SK-N-SH (cell line): ENCODE measurements around the gene TP53AIP1. TPM values are rescaled to one million over a fixed set of nuclear protein-coding genes. Genes with fewer than 3 reads are reported as not detected.
A peak's percentile ranks its signal among the peaks of the same experiment; 100 is the strongest.

ENCODE experiments used
- CTCF ChIA-PET: fragments of 300-600, 350-600 bp; formaldehyde crosslinking; extraction: SDS; loops from one replicate; lab custom pipeline; 2021; lab: Yijun Ruan, JAX
- POLR2A ChIA-PET: fragments of 350-600 bp; sonication (Branson Sonifier 250); formaldehyde crosslinking; extraction: SDS; loops from one replicate; lab custom pipeline; 2020; ENCODE audit warnings: antibody characterized with exemption, inconsistent platforms; lab: Yijun Ruan, JAX
- DNase-seq: peaks from one replicate; pipeline ENCODE4 v3.0.0; 2012
- H2AFZ ChIP-seq: fragments of 200-600 bp; sonication (generic); 2 replicates; pipeline ENCODE4 v1.8.1; 2016; ENCODE audit warnings: antibody characterized with exemption, mild to moderate bottlenecking, low read depth
- H3F3A ChIP-seq: fragments of 200-600 bp; sonication (generic); replicated peaks from 2 replicates; pipeline ENCODE3; 2016; ENCODE audit warnings: antibody characterized with exemption, mild to moderate bottlenecking; ENCODE audit not compliant: insufficient read depth
- H3K27ac ChIP-seq, 2 experiments: fragments of 200-500 bp in 1 of 2; fragments of 200-600 bp in 1 of 2; sonication (Bioruptor generic) in 1 of 2; sonication (generic), shearing (Covaris generic) in 1 of 2; 2 replicates each; pipeline versions ENCODE4 v1.5.1 to v1.6.1; 2014 to 2016; ENCODE audit warnings: low read depth in 2 of 2, inconsistent platforms in 1 of 2, low read length in 1 of 2, mild to moderate bottlenecking in 1 of 2, mixed read lengths in 1 of 2
- H3K27me3 ChIP-seq: fragments of 200-600 bp; sonication (generic), shearing (Covaris generic); 2 replicates; pipeline ENCODE4 v1.6.1; 2016; ENCODE audit warnings: mixed run types; ENCODE audit not compliant: insufficient read depth
- H3K36me3 ChIP-seq, 2 experiments: fragments of 200-500 bp in 1 of 2; fragments of 200-600 bp in 1 of 2; sonication (Bioruptor generic) in 1 of 2; sonication (generic) in 1 of 2; replicated peaks in 1 of 2; 2 replicates each; pipeline versions ENCODE3 to v1.5.1; 2014 to 2016; ENCODE audit warnings: low read length in 1 of 2, mild to moderate bottlenecking in 1 of 2; ENCODE audit not compliant: insufficient read depth in 2 of 2, control insufficient read depth in 1 of 2
- H3K4me1 ChIP-seq, 2 experiments: fragments of 200-500 bp in 1 of 2; fragments of 200-600 bp in 1 of 2; sonication (Bioruptor generic) in 1 of 2; sonication (generic), shearing (Covaris generic) in 1 of 2; 2 replicates each; pipeline versions ENCODE4 v1.5.1 to v1.6.1; 2014 to 2016; ENCODE audit warnings: low read depth in 1 of 2, low read length in 1 of 2, mixed run types in 1 of 2; ENCODE audit not compliant: insufficient read depth in 2 of 2, control insufficient read depth in 1 of 2
- H3K4me2 ChIP-seq: fragments of 200-600 bp; sonication (generic), shearing (Covaris generic); 2 replicates; pipeline ENCODE4 v1.6.1; 2017; ENCODE audit warnings: mixed run types
- H3K4me3 ChIP-seq, 2 experiments: fragments of 200-500 bp in 1 of 2; fragments of 200-600 bp in 1 of 2; sonication (Bioruptor generic) in 1 of 2; sonication (generic), shearing (Covaris generic) in 1 of 2; 2 replicates each; pipeline versions ENCODE4 v1.5.1 to v1.8.1; 2014 to 2016; ENCODE audit warnings: low read depth in 2 of 2, inconsistent platforms in 1 of 2, low read length in 1 of 2, mild to moderate bottlenecking in 1 of 2, mixed read lengths in 1 of 2, moderate library complexity in 1 of 2
- H3K79me2 ChIP-seq: fragments of 200-600 bp; sonication (generic); 2 replicates; pipeline ENCODE4 v1.8.1; 2017; ENCODE audit warnings: mild to moderate bottlenecking; ENCODE audit not compliant: insufficient read depth
- H3K9ac ChIP-seq: fragments of 200-600 bp; sonication (generic); 2 replicates; pipeline ENCODE4 v1.6.1; 2017; ENCODE audit warnings: mixed run types
- H3K9me2 ChIP-seq: fragments of 200-600 bp; sonication (generic); 2 replicates; pipeline ENCODE4 v1.6.1; 2017; ENCODE audit warnings: mixed run types
- H3K9me3 ChIP-seq: fragments of 200-600 bp; sonication (generic); 2 replicates; pipeline ENCODE4 v1.6.1; 2017; ENCODE audit warnings: mixed run types, mild to moderate bottlenecking, moderate library complexity
- H4K20me1 ChIP-seq: fragments of 200-600 bp; sonication (generic); 2 replicates; pipeline ENCODE4 v1.6.1; 2017; ENCODE audit warnings: mild to moderate bottlenecking, mixed run types; ENCODE audit not compliant: insufficient read depth
- RAD21 ChIP-seq: IDR thresholded peaks from 2 replicates; pipeline ENCODE4 v1.6.1; 2012; ENCODE audit warnings: mild to moderate bottlenecking, low read length
- RFX5 ChIP-seq: IDR thresholded peaks from 2 replicates; pipeline ENCODE4 v1.6.1; 2012; ENCODE audit warnings: mild to moderate bottlenecking, improper control_type of control experiment, low read length
- SMC3 ChIP-seq: IDR thresholded peaks from 2 replicates; pipeline ENCODE4 v1.6.1; 2012; ENCODE audit warnings: low read depth, low read length, improper control_type of control experiment
- WGBS: methylation state at CpG from one replicate; pipeline ENCODE4 v1.1.6; 2017; ENCODE audit warnings: low lambda C conversion rate; 5-methylcytosine and 5-hydroxymethylcytosine counted together
- polyA plus RNA-seq, 3 experiments: library from polyadenylated mRNA; depleted of rRNA; stranded (reverse); fragments of >200 nt; gene quantifications; 2 replicates each; pipeline ENCODE4 v1.2.3, GENCODE V29; 2012
- TF ChIP-seq, protein P1 (sequence below): fragments of 200-600 bp; sonication (generic); IDR thresholded peaks from 2 replicates; pipeline ENCODE4 v1.6.1; 2017; ENCODE audit warnings: antibody characterized with exemption, mild to moderate bottlenecking, moderate library complexity

Gene TP53AIP1
- polyA plus RNA-seq, 1 of the 3 experiments (the other 2 are of a cell fraction): 0.05 TPM

GRCh38 chr11:128886406-128887124 is 56.1 kb downstream of the TP53AIP1 start:
- Histone ChIP-seq H3K27ac (no peak overlapping the region), H2AFZ (no peak overlapping the region), H4K20me1 (no peaks in the 10 kb centered on the region), H3K79me2 (no peaks in the 10 kb centered on the region), H3F3A (no peaks in the 10 kb centered on the region), H3K9ac (no peak overlapping the region), H3K9me3 (no peaks in the 10 kb centered on the region), H3K4me1 (peaks cover 0 to 11% of the 10 kb centered on the region in 2 experiments; a peak in 1 of 4 replicates), H3K4me2 (no peak overlapping the region), H3K9me2 (no peaks in the 10 kb centered on the region), H3K4me3 (no peak overlapping the region), H3K36me3 (no peaks in the 10 kb centered on the region), H3K27me3 (peaks cover 17% of the 10 kb centered on the region; the same call in 1 of the 2 replicates)
- peak; percentile 52; the same call in 1 of the 2 replicates for TF ChIP-seq SMC3
- peak; percentile 64 for TF ChIP-seq RAD21
- TF ChIP-seq, protein P1, sequence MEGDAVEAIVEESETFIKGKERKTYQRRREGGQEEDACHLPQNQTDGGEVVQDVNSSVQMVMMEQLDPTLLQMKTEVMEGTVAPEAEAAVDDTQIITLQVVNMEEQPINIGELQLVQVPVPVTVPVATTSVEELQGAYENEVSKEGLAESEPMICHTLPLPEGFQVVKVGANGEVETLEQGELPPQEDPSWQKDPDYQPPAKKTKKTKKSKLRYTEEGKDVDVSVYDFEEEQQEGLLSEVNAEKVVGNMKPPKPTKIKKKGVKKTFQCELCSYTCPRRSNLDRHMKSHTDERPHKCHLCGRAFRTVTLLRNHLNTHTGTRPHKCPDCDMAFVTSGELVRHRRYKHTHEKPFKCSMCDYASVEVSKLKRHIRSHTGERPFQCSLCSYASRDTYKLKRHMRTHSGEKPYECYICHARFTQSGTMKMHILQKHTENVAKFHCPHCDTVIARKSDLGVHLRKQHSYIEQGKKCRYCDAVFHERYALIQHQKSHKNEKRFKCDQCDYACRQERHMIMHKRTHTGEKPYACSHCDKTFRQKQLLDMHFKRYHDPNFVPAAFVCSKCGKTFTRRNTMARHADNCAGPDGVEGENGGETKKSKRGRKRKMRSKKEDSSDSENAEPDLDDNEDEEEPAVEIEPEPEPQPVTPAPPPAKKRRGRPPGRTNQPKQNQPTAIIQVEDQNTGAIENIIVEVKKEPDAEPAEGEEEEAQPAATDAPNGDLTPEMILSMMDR: peak; percentile 35
- TF ChIP-seq RFX5: no peak
- DNase-seq: peak; percentile 62
- ChIA-PET POLR2A (no interaction called here), CTCF (interaction anchor here (0.6 to 13.1 kb wide), 22 partner anchors 7 to 866 kb away, joined by 3 to 872 read pairs (median 4); partner anchors contain the start of gene TP53AIP1)
- WGBS: 75% methylated on average over 3 of the region's 5 CpGs

Other genes with a start within 250 kb of the TP53AIP1 start
- 14.7 and 16.7 TPM in 2 replicates for gene FLI1, start 248.8 kb downstream of the TP53AIP1 start, polyA plus RNA-seq (2012; rRNA removed)
- 0.03 TPM in 1 of 2 replicates, not detected in the other for gene KCNJ1, start 75.6 kb downstream of the TP53AIP1 start, polyA plus RNA-seq (2012; rRNA removed)
- 0.03 TPM in 1 of 2 replicates, not detected in the other for gene KCNJ5, start 51.5 kb downstream of the TP53AIP1 start, polyA plus RNA-seq (2012; rRNA removed)
- gene ARHGAP32, start 249.5 kb upstream of the TP53AIP1 start, polyA plus RNA-seq (2012; rRNA removed): 4.8 and 5.5 TPM in 2 replicates